MCF 10A (cell line): ENCODE data around the gene GTPBP1. TPM values are rescaled to one million over a fixed set of nuclear protein-coding genes. Genes with fewer than 3 reads are reported as not detected.

Source experiments
- BruUV-seq: library from RNA; stranded (reverse); fragments of 400-500 nt; replicated peaks from 2 replicates; lab custom pipeline; 2021; lab: Mats Ljungman, UMichigan
- CTCF ChIA-PET: fragments of 300-600 bp; sonication (Branson Sonifier 250); formaldehyde crosslinking; extraction: SDS; loops from one replicate; lab custom pipeline; 2021; ENCODE audit warnings: antibody characterized with exemption, inconsistent platforms; lab: Yijun Ruan, JAX
- POLR2A ChIA-PET: fragments of 300-600, 350-650 bp; sonication (Branson Sonifier 250); formaldehyde crosslinking; extraction: SDS; loops from one replicate; lab custom pipeline; 2020; ENCODE audit warnings: antibody characterized with exemption, inconsistent platforms; lab: Yijun Ruan, JAX
- DNase-seq: peaks from one replicate; pipeline ENCODE4 v3.0.0-alpha.2; 2018; ENCODE audit not compliant: unreplicated experiment
- H3K27ac Mint-ChIP-seq: one replicate; pipeline ENCODE4 v1.8.0; 2022; ENCODE audit warnings: mild to moderate bottlenecking, low read depth, mixed read lengths; ENCODE audit not compliant: unreplicated experiment
- H3K27me3 Mint-ChIP-seq: one replicate; pipeline ENCODE4 v1.8.0; 2022; ENCODE audit warnings: mixed read lengths; ENCODE audit not compliant: insufficient read depth, unreplicated experiment
- H3K36me3 Mint-ChIP-seq: one replicate; pipeline ENCODE4 v1.8.0; 2022; ENCODE audit warnings: mild to moderate bottlenecking, moderate library complexity, mixed read lengths; ENCODE audit not compliant: insufficient read depth, unreplicated experiment
- H3K4me1 Mint-ChIP-seq: one replicate; pipeline ENCODE4 v1.8.0; 2022; ENCODE audit warnings: mixed read lengths; ENCODE audit not compliant: insufficient read depth, unreplicated experiment
- H3K4me3 Mint-ChIP-seq: one replicate; pipeline ENCODE4 v1.8.0; 2022; ENCODE audit warnings: mild to moderate bottlenecking, moderate library complexity, mixed read lengths; ENCODE audit not compliant: unreplicated experiment
- H3K9me3 Mint-ChIP-seq: one replicate; pipeline ENCODE4 v1.8.0; 2022; ENCODE audit warnings: mixed read lengths; ENCODE audit not compliant: unreplicated experiment
- CTCF ChIP-seq: fragments of 200-600 bp; IDR thresholded peaks from one replicate; pipeline ENCODE4 v1.8.0; 2022; ENCODE audit warnings: antibody characterized with exemption, mild to moderate bottlenecking; ENCODE audit not compliant: unreplicated experiment
- intact Hi-C: fragments of 100-400 bp; cut with micrococcal nuclease; formaldehyde crosslinking; loops from 2 replicates; pipeline ENCODE4 v1.14.1; 2022
- total RNA-seq: library from RNA; stranded (reverse); gene quantifications from 2 replicates; pipeline ENCODE4 v1.2.3, GENCODE V29; 2022

GTPBP1 gene
- total RNA-seq, 1 experiment from 2014 or later, result 62.5 TPM

- H3K27me3 Mint-ChIP-seq, result no peaks in the 10 kb centered on the region
- H3K27ac Mint-ChIP-seq, result no peak overlapping the region
- DNase-seq, result no peak
- CTCF ChIA-PET, result interaction anchor here (1.8 to 2.2 kb wide), 2 partner anchors 9 to 11 kb away, joined by 5 to 8 read pairs; no protein-coding TSS in a partner anchor
- H3K9me3 Mint-ChIP-seq, result no peaks in the 10 kb centered on the region
- peaks cover 11% of the 10 kb centered on the region for H3K4me1 Mint-ChIP-seq
- intact Hi-C loops, result no loop called here
- TF ChIP-seq CTCF, result no peak
- H3K4me3 Mint-ChIP-seq, result no peak overlapping the region
- H3K36me3 Mint-ChIP-seq, result peaks cover 78% of the 10 kb centered on the region
- POLR2A ChIA-PET, result interaction anchor here (0.7 to 1.3 kb wide), 2 partner anchors 13 to 19 kb away, joined by 3 to 4 read pairs; no protein-coding TSS in a partner anchor
- no TSS peak for BruUV-seq
Measured at GRCh38 chr22:38735465-38736256, 29.9 kb downstream of the GTPBP1 start.

- intact Hi-C loops, result no loop called here
- Mint-ChIP-seq H3K27ac (no peak overlapping the region), H3K4me1 (peaks cover 11% of the 10 kb centered on the region), H3K27me3 (no peaks in the 10 kb centered on the region), H3K36me3 (peaks cover 79% of the 10 kb centered on the region), H3K4me3 (no peak overlapping the region), H3K9me3 (no peaks in the 10 kb centered on the region)
- TF ChIP-seq CTCF, result no peak
- no TSS peak for BruUV-seq
- no peak for DNase-seq
- ChIA-PET POLR2A (interaction anchor here (1.3 to 2.0 kb wide), 2 partner anchors 13 to 18 kb away, joined by 3 to 4 read pairs; no protein-coding TSS in a partner anchor), CTCF (no interaction called here)
Measured at GRCh38 chr22:38736257-38736570, 30.5 kb downstream of the GTPBP1 start.

GRCh38 chr22:38737302-38738060 is 31.7 kb downstream of the GTPBP1 start:
- H3K4me3 Mint-ChIP-seq, result no peak overlapping the region
- H3K4me1 Mint-ChIP-seq, result peaks cover 11% of the 10 kb centered on the region
- no peak for DNase-seq
- no peaks in the 10 kb centered on the region for H3K27me3 Mint-ChIP-seq
- no TSS peak for BruUV-seq
- no peak overlapping the region for H3K27ac Mint-ChIP-seq
- POLR2A ChIA-PET, result interaction anchor here (0.6 to 2.0 kb wide), 2 partner anchors 19 to 391 kb away, joined by 3 to 4 read pairs; no protein-coding TSS in a partner anchor
- no peaks in the 10 kb centered on the region for H3K9me3 Mint-ChIP-seq
- intact Hi-C loops, result no loop called here
- CTCF ChIA-PET, result no interaction called here
- H3K36me3 Mint-ChIP-seq, result peaks cover 80% of the 10 kb centered on the region
- no peak for TF ChIP-seq CTCF

GRCh38 chr22:38738475-38739070 is 32.8 kb downstream of the GTPBP1 start:
- ChIA-PET POLR2A (no interaction called here), CTCF (interaction anchor here (1.0 kb wide), 1 partner anchor 28 kb away, joined by 3 read pairs; no protein-coding TSS in a partner anchor)
- no peaks in the 10 kb centered on the region for H3K9me3 Mint-ChIP-seq
- no peak for DNase-seq
- intact Hi-C loops, result no loop called here
- no peak overlapping the region for H3K4me3 Mint-ChIP-seq
- no peak for TF ChIP-seq CTCF
- H3K27ac Mint-ChIP-seq, result no peak overlapping the region
- peaks cover 81% of the 10 kb centered on the region for H3K36me3 Mint-ChIP-seq
- no TSS peak for BruUV-seq
- peaks cover 4% of the 10 kb centered on the region for H3K4me1 Mint-ChIP-seq
- H3K27me3 Mint-ChIP-seq, result no peaks in the 10 kb centered on the region
